GM12801 (cell line): ENCODE data around the gene TNPO2.

Source experiments
- TF ChIP-seq, protein P1 (sequence below): IDR thresholded peaks from one replicate; pipeline ENCODE4 v1.5.1; 2011; ENCODE audit warnings: control low read depth; ENCODE audit not compliant: insufficient read length; ENCODE audit errors: extremely low read depth

The TNPO2 gene

DNA sequence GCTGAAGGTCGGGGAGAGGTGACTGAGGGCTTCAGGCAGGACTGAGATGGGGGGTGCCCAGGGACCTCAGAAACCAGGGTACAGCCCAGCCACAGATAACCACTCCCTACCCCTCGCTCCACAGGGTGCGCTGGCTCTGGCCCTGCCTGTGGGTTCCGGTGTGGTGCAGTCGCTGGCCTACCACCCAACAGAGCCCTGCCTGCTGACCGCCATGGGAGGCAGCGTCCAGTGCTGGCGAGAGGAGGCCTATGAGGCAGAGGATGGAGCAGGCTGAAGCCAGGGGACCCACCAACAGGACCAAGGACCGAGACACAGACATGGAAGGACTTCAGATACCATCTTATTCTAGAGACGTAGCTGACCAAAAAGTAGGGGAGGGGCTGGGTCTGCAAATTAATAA lies 48.3 kb downstream of the TNPO2 start:
- TF ChIP-seq, protein P1, sequence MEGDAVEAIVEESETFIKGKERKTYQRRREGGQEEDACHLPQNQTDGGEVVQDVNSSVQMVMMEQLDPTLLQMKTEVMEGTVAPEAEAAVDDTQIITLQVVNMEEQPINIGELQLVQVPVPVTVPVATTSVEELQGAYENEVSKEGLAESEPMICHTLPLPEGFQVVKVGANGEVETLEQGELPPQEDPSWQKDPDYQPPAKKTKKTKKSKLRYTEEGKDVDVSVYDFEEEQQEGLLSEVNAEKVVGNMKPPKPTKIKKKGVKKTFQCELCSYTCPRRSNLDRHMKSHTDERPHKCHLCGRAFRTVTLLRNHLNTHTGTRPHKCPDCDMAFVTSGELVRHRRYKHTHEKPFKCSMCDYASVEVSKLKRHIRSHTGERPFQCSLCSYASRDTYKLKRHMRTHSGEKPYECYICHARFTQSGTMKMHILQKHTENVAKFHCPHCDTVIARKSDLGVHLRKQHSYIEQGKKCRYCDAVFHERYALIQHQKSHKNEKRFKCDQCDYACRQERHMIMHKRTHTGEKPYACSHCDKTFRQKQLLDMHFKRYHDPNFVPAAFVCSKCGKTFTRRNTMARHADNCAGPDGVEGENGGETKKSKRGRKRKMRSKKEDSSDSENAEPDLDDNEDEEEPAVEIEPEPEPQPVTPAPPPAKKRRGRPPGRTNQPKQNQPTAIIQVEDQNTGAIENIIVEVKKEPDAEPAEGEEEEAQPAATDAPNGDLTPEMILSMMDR = no peak

DNA sequence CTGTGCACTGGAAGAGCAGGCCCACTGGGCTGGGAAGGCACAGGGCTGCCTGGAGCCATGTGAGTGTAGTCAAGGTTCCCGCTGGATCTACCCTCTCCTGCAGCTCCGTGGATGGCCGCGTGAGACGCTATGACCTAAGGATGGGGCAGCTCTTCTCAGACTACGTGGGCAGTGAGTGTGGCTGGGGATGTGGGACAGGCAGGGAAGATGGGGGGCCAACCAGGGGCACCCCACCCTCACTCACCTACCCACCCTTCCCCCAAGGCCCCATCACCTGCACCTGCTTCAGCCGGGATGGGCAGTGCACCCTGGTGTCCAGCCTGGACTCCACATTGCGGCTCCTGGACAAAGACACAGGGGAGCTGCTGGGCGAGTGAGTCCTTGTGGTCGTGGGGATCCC lies 51.0 kb downstream of the TNPO2 start:
- TF ChIP-seq, protein P1 = no peak

DNA sequence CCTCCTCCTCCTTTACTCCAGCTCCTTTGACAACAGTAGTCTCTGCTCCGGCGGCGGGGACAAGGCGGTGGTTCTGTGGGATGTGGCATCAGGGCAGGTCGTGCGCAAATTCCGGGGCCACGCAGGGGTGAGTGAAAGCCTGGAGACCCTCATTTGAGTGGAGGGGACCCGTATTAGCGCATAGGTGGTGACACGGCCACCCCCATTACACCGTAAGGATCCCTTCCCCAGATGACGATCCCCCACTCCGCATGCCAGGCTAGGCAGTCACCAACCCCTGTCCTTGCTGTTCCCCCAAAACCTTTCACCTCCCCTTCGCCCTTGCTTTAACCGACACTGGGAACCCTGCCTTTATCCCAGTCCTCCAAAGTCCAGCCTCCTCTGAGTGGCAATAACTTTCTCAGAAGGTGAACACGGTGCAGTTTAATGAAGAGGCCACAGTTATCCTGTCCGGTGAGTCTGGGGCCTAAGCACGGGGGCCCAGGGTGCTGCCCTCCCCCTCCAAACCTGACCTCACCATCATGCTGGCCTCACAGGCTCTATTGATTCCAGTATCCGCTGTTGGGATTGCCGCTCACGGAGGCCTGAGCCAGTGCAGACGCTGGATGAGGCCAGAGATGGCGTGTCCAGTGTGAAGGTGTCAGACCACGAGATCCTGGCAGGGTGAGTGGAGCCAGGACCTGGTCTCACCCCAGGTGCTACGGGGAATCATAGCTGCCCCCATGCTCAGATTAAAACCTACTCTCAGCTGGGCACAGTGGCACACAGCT lies 53.4 kb downstream of the TNPO2 start:
- TF ChIP-seq, protein P1 = no peak

DNA sequence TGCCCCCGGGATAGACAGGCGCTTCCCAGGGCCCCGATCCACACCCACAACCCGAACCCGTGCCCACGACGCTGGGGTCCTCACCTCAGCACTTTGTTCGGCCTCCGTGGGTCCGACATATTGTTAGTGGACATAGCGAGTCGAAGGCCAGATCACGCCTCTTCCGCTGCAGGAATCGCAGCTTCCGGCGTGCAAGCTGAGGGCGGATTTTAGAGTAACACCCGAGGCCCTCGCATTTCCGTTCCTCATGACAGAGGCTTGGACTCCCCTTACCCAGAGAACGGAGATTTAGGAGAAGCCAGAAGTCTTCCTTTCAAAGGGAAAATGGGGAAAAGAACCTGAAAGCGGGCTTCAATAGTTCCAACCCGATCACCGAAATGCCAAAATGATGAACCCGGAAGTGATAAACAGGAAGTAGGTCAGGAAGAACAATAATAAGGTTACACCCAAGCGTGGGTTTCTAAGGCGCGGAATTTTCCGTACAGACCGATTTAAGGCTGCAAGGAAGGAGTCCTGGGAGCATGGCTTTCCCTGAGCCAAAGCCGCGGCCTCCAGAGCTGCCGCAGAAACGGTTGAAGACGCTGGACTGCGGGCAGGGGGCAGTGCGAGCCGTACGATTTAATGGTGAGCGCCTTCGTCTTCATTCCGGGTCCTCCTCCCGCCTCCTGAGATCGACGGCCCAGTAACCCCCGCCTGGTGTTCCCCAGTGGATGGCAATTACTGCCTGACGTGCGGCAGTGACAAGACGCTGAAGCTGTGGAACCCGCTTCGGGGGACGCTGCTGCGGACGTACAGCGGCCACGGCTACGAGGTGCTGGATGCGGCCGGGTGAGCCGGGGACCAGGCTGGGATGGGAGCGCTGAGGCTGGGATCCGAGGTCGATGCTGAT lies 54.2 kb downstream of the TNPO2 start:
- TF ChIP-seq, protein P1 = no peak

DNA sequence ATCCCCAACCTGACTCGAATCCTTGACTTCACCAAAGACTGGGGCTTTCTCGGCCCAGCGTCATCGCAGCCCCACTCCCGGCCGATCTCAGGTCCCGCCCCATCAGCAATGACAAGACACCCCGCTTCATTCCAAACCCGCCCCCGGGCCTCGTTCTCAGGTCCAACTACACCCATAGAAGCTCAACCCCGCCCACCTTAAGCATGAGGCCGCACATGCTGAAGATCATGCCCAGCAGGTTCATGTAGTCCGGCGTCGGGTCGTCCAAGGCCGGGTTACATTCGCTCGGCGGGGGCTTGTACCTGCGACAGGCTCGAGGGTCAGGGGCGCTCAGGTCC lies 54.8 kb downstream of the TNPO2 start:
- TF ChIP-seq, protein P1 = no peak

DNA sequence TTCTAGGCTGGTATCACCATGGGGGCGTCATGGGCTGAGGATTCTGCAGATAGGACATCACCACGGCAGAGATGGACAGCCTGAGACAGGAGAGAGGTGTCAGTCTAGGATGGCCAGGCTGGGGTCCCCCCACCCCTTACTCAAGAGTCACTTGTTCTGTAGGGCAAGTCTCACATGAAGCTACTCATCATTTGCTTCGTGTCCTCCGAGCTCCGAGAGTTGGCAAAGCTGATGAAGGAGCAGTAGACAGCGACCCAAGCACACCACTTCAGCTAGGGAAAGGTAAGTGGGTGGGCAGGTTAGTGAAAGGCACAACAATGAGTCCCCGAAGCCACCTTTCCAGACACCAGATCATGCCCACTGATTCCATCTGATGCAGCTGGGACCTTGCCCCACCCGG lies 55.4 kb downstream of the TNPO2 start:
- TF ChIP-seq, protein P1 = no peak

DNA sequence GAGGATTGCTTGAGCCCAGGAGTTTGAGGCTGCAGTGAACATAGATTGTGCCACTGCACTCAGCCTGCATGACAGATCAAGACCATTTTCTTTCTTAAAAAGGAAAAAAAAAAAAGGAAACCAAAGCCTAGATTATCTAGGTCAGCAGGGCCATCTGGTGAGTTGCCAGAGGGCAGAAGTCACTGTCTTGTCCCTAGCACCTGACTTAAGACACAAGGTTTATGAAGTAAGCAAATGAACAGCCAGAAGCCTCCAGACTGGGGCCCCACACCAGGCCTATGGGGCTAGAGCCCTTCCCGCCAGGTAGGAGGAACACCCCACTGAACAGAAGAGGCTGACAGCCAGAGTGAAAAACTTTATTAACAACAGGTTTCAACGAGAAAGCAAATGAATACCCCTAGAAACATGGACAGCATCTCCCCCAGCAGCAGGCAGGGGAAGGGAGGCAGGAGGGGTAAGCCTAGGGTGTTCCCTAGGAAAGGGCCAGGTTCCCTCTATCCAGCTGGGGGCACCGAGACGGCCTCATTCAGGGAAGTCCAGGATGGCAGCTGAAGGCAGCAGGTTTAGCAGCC lies 55.9 kb downstream of the TNPO2 start:
- TF ChIP-seq, protein P1 = no peak
